Vagina (tissue), 2 donors: ENCODE results near the gene LPIN2. TPM values are rescaled to one million over a fixed set of nuclear protein-coding genes. Genes with fewer than 3 reads are reported as not detected.

Experiments used
- DNase-seq, 2 donors: peaks; one replicate each; pipeline ENCODE4 v3.0.0-alpha.2; 2017; ENCODE audit errors: extremely low spot score in 2 of 2
- H3K27ac ChIP-seq: fragments of 200-600 bp; sonication (generic); one replicate; pipeline ENCODE4 v1.5.1; 2019
- H3K27me3 ChIP-seq: fragments of 200-600 bp; sonication (generic); one replicate; pipeline ENCODE4 v1.5.1; 2019
- H3K36me3 ChIP-seq, 2 donors: fragments of 200-600 bp; sonication (generic); one replicate each; pipeline ENCODE4 v1.5.1; 2017 to 2019
- H3K4me1 ChIP-seq: fragments of 200-600 bp; sonication (generic); one replicate; pipeline ENCODE4 v1.5.1; 2019
- H3K4me3 ChIP-seq, 2 donors: fragments of 200-600 bp; sonication (generic); 1 replicate in 1 of 2; 2 replicates in 1 of 2; pipeline ENCODE4 v1.5.1; 2016 to 2019
- H3K9me3 ChIP-seq: fragments of 200-600 bp; sonication (generic); one replicate; pipeline ENCODE4 v1.5.1; 2019
- CTCF ChIP-seq, 3 experiments: fragments of 450-650 bp in 2 of 3; fragments of 200-600 bp in 1 of 3; sonication (generic) in 1 of 3; IDR thresholded peaks; one replicate each; pipeline ENCODE4 v1.5.1; 2017 to 2019; ENCODE audit warnings: antibody characterized with exemption in 3 of 3, mild to moderate bottlenecking in 2 of 3, moderate library complexity in 2 of 3
- POLR2A ChIP-seq, 2 donors: fragments of 450-650 bp; IDR thresholded peaks; one replicate each; pipeline ENCODE4 v1.6.1; 2017; ENCODE audit warnings: antibody characterized with exemption in 2 of 2, mild to moderate bottlenecking in 2 of 2, moderate library complexity in 2 of 2
- POLR2AphosphoS5 ChIP-seq, 2 donors: sonication (generic); formaldehyde crosslinking; IDR thresholded peaks; one replicate each; pipeline ENCODE4 v1.9.0; 2017; ENCODE audit warnings: antibody characterized with exemption in 2 of 2, mild to moderate bottlenecking in 2 of 2, low read depth in 1 of 2; ENCODE audit not compliant: insufficient read depth in 1 of 2
- intact Hi-C: fragments of 100-400 bp; cut with DNase I; formaldehyde crosslinking; loops from one replicate; pipeline ENCODE4 v1.15.1; 2023
- total RNA-seq: library from RNA; depleted of rRNA; stranded (reverse); fragments of >200 nt; gene quantifications from one replicate; pipeline ENCODE4 v1.2.3, GENCODE V29; 2016

The LPIN2 gene
- 19.4 TPM for total RNA-seq

- Histone ChIP-seq H3K4me1 (peaks cover 49% of the 10 kb centered on the region), H3K9me3 (no peaks in the 10 kb centered on the region), H3K27ac (peak within 1 kb of the TSS; percentile 98), H3K4me3 (peak within 1 kb of the TSS; percentile 74 to 98), H3K36me3 (no peaks in the 10 kb centered on the region), H3K27me3 (no peaks in the 10 kb centered on the region)
- TF ChIP-seq CTCF (IDR thresholded peaks at IDR 0.05) (no peak), POLR2A (IDR thresholded peaks at IDR 0.05) (peak in 1 of 2 donors; percentile 63), POLR2AphosphoS5 (IDR thresholded peaks at IDR 0.05; ENCODE audit: insufficient read depth in 1 of 2, low read depth in 1 of 2) (peak; percentile 65 to 84)
- DNase-seq, result peak in 1 of 2 donors; percentile 98
- intact Hi-C loops, result loop anchor here (2.0 to 10.0 kb wide), 3 partner anchors 52 to 232 kb away; partner anchors contain the start of gene MYL12A
Observed at GRCh38 chr18:3013024-3013804, at the start of gene LPIN2. LPIN2 (minus strand) TSS chr18:3013144; CDS start chr18:2960840, 52,304 bp downstream.

GRCh38 chr18:3061581-3062312, 48.8 kb upstream of the LPIN2 start:
- no peaks in the 10 kb centered on the region for H3K36me3 ChIP-seq
- H3K4me3 ChIP-seq, result no peak overlapping the region
- intact Hi-C loops, result loop anchor here (5.0 to 10.0 kb wide), 2 partner anchors 47 to 129 kb away; partner anchors contain the start of gene LPIN2
- TF ChIP-seq CTCF (IDR thresholded peaks at IDR 0.05), result no peak
- no peak for TF ChIP-seq POLR2A (IDR thresholded peaks at IDR 0.05)
- no peak for TF ChIP-seq POLR2AphosphoS5 (IDR thresholded peaks at IDR 0.05; ENCODE audit: insufficient read depth in 1 of 2, low read depth in 1 of 2)
- no peaks in the 10 kb centered on the region for H3K27me3 ChIP-seq
- no peak for DNase-seq
- no peaks in the 10 kb centered on the region for H3K9me3 ChIP-seq
- H3K27ac ChIP-seq, result peak overlapping the region; percentile 8
- no peaks in the 10 kb centered on the region for H3K4me1 ChIP-seq

GRCh38 chr18:3060667-3061580, 48.0 kb upstream of the LPIN2 start:
- Histone ChIP-seq H3K27me3 (no peaks in the 10 kb centered on the region), H3K4me1 (no peaks in the 10 kb centered on the region), H3K9me3 (no peaks in the 10 kb centered on the region), H3K4me3 (no peak overlapping the region), H3K27ac (peak overlapping the region; percentile 54), H3K36me3 (no peaks in the 10 kb centered on the region)
- DNase-seq, result no peak
- TF ChIP-seq CTCF (IDR thresholded peaks at IDR 0.05) (no peak), POLR2A (IDR thresholded peaks at IDR 0.05) (no peak), POLR2AphosphoS5 (IDR thresholded peaks at IDR 0.05; ENCODE audit: insufficient read depth in 1 of 2, low read depth in 1 of 2) (peak in 1 of 2 donors; percentile 23)
- intact Hi-C loops, result loop anchor here (5.0 to 10.0 kb wide), 2 partner anchors 46 to 129 kb away; partner anchors contain the start of gene LPIN2

- H3K9me3 ChIP-seq, result no peaks in the 10 kb centered on the region
- H3K4me3 ChIP-seq, result no peak overlapping the region
- no peaks in the 10 kb centered on the region for H3K27me3 ChIP-seq
- no peak for DNase-seq
- TF ChIP-seq POLR2AphosphoS5 (IDR thresholded peaks at IDR 0.05; ENCODE audit: insufficient read depth in 1 of 2, low read depth in 1 of 2), result no peak
- no peak for TF ChIP-seq CTCF (IDR thresholded peaks at IDR 0.05)
- TF ChIP-seq POLR2A (IDR thresholded peaks at IDR 0.05), result no peak
- intact Hi-C loops, result no loop called here
- no peaks in the 10 kb centered on the region for H3K4me1 ChIP-seq
- H3K36me3 ChIP-seq, result no peaks in the 10 kb centered on the region
- peak overlapping the region; percentile 42 for H3K27ac ChIP-seq
Observed at GRCh38 chr18:3059272-3059671, 46.3 kb upstream of the LPIN2 start.
